A673 (cell line): ENCODE results near the gene STARD5. TPM values are rescaled to one million over a fixed set of nuclear protein-coding genes. Genes with fewer than 3 reads are reported as not detected.

ENCODE experiments used
- BruUV-seq: library from RNA; stranded (reverse); fragments of 400-500 nt; replicated peaks from 2 replicates; lab custom pipeline; 2021; lab: Mats Ljungman, UMichigan
- CTCF ChIA-PET: fragments of 300-600 bp; sonication (Branson Sonifier 250); formaldehyde crosslinking; loops from one replicate; lab custom pipeline; 2022; ENCODE audit warnings: antibody characterized with exemption; lab: Charles Lee
- POLR2A ChIA-PET: fragments of 300-600 bp; sonication (Branson Sonifier 250); formaldehyde crosslinking; loops from one replicate; lab custom pipeline; 2022; ENCODE audit warnings: antibody characterized with exemption; ENCODE audit not compliant: low non-redundant PET; lab: Charles Lee
- DNase-seq: peaks from one replicate; pipeline ENCODE4 v3.0.0-alpha.2; 2015; ENCODE audit warnings: low spot score
- H3K27ac ChIP-seq: fragments of 200-600 bp; sonication (generic); 2 replicates; pipeline ENCODE4 v1.5.1; 2016; ENCODE audit warnings: mixed run types, low read depth, mild to moderate bottlenecking, mixed read lengths, antibody characterized with exemption, low read length; ENCODE audit not compliant: poor library complexity, severe bottlenecking
- H3K27me3 ChIP-seq: fragments of 200-600 bp; sonication (generic); replicated peaks from 2 replicates; pipeline ENCODE4 v1.6.1; 2017; ENCODE audit warnings: mixed run types, low read depth, mild to moderate bottlenecking, mixed read lengths, antibody characterized with exemption, low read length; ENCODE audit not compliant: insufficient read depth, poor library complexity
- H3K36me3 ChIP-seq: fragments of 200-600 bp; sonication (generic); 2 replicates; pipeline ENCODE4 v1.6.1; 2016; ENCODE audit warnings: mixed run types, mild to moderate bottlenecking, mixed read lengths, antibody characterized with exemption, low read length; ENCODE audit not compliant: insufficient read depth, poor library complexity, severe bottlenecking
- H3K4me1 ChIP-seq: fragments of 200-600 bp; sonication (generic); 2 replicates; pipeline ENCODE4 v1.6.1; 2017; ENCODE audit warnings: mixed run types, mild to moderate bottlenecking, mixed read lengths, antibody characterized with exemption, low read length; ENCODE audit not compliant: insufficient read depth, poor library complexity, severe bottlenecking
- H3K4me3 ChIP-seq: fragments of 200-600 bp; sonication (generic); 2 replicates; pipeline ENCODE4 v1.5.1; 2016; ENCODE audit warnings: low read depth, mixed run types, mild to moderate bottlenecking, mixed read lengths, low read length; ENCODE audit not compliant: poor library complexity, severe bottlenecking
- H3K9me3 ChIP-seq: fragments of 200-600 bp; sonication (generic); 2 replicates; pipeline ENCODE4 v1.6.1; 2016; ENCODE audit warnings: mixed run types, low read depth, mild to moderate bottlenecking, mixed read lengths, antibody characterized with exemption, low read length; ENCODE audit not compliant: poor library complexity, severe bottlenecking
- EZH2 ChIP-seq: fragments of 200-600 bp; sonication (generic); IDR thresholded peaks from 2 replicates; pipeline ENCODE4 v1.6.1; 2017; ENCODE audit warnings: borderline replicate concordance, low read depth, mild to moderate bottlenecking, mixed read lengths, antibody characterized with exemption, low read length; ENCODE audit not compliant: poor library complexity, severe bottlenecking
- intact Hi-C: fragments of 100-400 bp; cut with micrococcal nuclease; formaldehyde crosslinking; loops from one replicate; pipeline ENCODE4 v1.10.0; 2022; ENCODE audit not compliant: unreplicated experiment
- total RNA-seq: library from RNA; stranded (reverse); gene quantifications from 2 replicates; pipeline ENCODE4 v1.2.3, GENCODE V29; 2021
- TF ChIP-seq, protein P1 (sequence below): fragments of 300-800, 200-600 bp; sonication (generic); conservative IDR thresholded peaks from 2 replicates; pipeline ENCODE4 v1.5.1; 2017; ENCODE audit warnings: low read depth, mild to moderate bottlenecking, antibody characterized with exemption, low read length, moderate library complexity, mixed read lengths

STARD5 gene
- total RNA-seq, 1 experiment from 2014 or later: 0.54 TPM

DNA sequence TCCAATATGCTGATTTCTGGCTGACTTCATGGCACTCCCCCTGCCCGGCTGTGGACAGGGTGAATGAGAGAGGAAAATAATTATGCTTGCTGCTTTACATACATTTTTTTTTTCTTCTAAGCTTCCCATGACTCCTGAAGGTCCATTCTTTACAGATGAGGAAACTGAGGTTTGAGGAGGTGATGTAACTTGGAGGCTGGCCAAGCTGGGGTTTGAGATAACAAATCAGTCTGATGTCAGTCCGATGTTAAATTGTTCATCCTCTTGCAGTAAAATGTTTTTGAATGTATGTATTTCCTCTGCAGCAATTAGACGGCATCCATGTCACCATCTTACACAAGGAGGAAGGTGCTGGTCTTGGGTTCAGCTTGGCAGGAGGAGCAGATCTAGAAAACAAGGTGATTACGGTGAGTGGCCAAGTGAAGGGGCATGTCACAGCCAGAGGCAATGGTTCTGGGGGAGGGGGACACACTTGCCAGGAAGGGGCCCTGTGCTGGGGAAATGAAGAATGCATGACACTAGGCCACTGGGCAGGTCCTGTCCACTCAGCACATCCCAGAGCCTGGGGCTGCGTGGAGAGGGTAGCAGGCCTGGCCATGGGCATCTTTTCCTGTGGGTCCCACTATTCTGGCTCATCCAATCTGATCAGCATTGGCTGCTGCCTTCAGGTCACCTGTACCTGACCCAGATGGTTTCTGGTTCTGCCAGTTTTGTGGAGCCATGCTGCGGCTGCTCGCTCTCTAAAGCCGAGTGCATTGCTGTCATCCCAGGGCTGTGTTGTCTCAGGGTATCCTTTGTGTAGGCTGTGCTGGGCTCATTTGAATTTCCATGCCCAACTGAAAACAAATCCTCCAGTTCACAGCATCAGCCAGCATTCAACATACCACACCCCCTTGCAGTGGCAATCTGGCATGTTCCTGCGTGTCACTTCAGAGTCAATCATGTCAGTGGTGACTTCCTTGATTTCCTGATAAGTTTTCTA, 20.4 kb downstream of the STARD5 start:
- intact Hi-C loops: no loop called here
- no TSS peak for BruUV-seq
- TF ChIP-seq, protein P1, sequence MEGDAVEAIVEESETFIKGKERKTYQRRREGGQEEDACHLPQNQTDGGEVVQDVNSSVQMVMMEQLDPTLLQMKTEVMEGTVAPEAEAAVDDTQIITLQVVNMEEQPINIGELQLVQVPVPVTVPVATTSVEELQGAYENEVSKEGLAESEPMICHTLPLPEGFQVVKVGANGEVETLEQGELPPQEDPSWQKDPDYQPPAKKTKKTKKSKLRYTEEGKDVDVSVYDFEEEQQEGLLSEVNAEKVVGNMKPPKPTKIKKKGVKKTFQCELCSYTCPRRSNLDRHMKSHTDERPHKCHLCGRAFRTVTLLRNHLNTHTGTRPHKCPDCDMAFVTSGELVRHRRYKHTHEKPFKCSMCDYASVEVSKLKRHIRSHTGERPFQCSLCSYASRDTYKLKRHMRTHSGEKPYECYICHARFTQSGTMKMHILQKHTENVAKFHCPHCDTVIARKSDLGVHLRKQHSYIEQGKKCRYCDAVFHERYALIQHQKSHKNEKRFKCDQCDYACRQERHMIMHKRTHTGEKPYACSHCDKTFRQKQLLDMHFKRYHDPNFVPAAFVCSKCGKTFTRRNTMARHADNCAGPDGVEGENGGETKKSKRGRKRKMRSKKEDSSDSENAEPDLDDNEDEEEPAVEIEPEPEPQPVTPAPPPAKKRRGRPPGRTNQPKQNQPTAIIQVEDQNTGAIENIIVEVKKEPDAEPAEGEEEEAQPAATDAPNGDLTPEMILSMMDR: no peak
- TF ChIP-seq EZH2: no peak
- Histone ChIP-seq H3K4me1 (no peaks in the 10 kb centered on the region), H3K4me3 (no peak overlapping the region), H3K9me3 (no peaks in the 10 kb centered on the region), H3K27ac (no peak overlapping the region), H3K27me3 (no peaks in the 10 kb centered on the region), H3K36me3 (no peaks in the 10 kb centered on the region)
- CTCF ChIA-PET: interaction anchor here (0.7 kb wide), 1 partner anchor 64 kb away, joined by 3 read pairs; no protein-coding TSS in a partner anchor
- no peak for DNase-seq
- POLR2A ChIA-PET: no interaction called here

DNA sequence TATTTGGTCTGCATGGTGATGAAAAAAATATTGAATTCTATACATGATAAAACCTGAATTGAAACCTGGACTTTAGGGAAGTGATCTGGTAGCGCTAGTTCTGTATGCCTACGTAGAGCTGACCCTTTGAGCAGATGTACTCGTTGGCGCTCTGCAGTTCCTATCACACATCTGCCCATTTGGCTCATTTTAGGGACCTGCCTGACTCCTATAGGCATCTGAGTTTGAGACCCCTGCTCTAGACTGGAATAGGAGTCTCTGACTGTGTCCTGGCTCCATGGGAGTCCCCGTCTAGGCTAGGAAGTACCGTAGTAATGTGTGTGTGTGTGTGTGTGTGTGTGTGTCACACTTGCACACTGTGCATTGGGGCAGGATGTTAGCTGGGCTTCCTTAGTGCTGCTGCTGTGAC, 21.2 kb downstream of the STARD5 start:
- no peak for TF ChIP-seq EZH2
- TF ChIP-seq, protein P1: no peak
- no TSS peak for BruUV-seq
- H3K4me3 ChIP-seq: no peak overlapping the region
- intact Hi-C loops: no loop called here
- H3K9me3 ChIP-seq: no peaks in the 10 kb centered on the region
- no peaks in the 10 kb centered on the region for H3K27me3 ChIP-seq
- POLR2A ChIA-PET: no interaction called here
- no peak overlapping the region for H3K27ac ChIP-seq
- no peaks in the 10 kb centered on the region for H3K36me3 ChIP-seq
- H3K4me1 ChIP-seq: no peaks in the 10 kb centered on the region
- no peak for DNase-seq
- CTCF ChIA-PET: interaction anchor here (0.7 kb wide), 1 partner anchor 65 kb away, joined by 3 read pairs; no protein-coding TSS in a partner anchor

DNA sequence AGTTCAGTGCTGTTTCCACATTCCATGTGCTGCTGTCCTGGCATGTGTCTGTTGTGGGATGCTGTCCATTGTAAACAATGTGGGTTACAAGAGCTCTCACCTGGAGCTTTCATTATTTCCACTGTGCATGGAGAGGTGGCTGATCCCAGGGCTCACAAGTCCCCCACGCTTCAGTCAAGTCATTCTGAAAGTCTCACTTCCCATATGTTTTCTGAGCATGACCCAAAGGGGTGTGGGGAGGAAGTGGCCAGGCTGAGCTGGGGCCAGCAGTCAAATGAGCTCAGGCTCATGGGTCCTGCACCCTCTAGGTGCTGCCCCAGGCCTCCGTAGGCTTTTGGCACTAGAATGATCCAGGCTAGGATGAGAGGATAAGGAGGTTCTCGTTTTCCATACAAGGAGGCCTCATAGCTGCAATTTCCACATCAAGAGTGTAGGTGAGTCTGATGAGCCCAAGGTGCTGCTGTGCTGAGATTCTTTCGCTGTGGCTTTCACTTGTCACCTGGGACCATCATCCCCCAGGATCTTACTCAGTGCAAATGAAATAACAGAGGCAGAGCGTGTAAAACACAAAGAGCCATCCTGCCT, 22.0 kb downstream of the STARD5 start:
- H3K27me3 ChIP-seq: no peaks in the 10 kb centered on the region
- H3K4me1 ChIP-seq: peaks cover 5% of the 10 kb centered on the region
- no TSS peak for BruUV-seq
- POLR2A ChIA-PET: no interaction called here
- H3K4me3 ChIP-seq: no peak overlapping the region
- DNase-seq: no peak
- no peak overlapping the region for H3K27ac ChIP-seq
- CTCF ChIA-PET: no interaction called here
- intact Hi-C loops: no loop called here
- TF ChIP-seq EZH2: no peak
- TF ChIP-seq, protein P1: no peak
- H3K36me3 ChIP-seq: no peaks in the 10 kb centered on the region
- H3K9me3 ChIP-seq: no peaks in the 10 kb centered on the region
